Measurements from ENCODE around the gene USP44. TPM values are rescaled to one million over a fixed set of nuclear protein-coding genes. Genes with fewer than 3 reads are reported as not detected.
"Not testable (repeated sequence)": the region's sequence is repeated elsewhere in the genome, so short reads cannot be mapped to it uniquely, and the experiment has no call there.

Gene USP44
- polyA plus RNA-seq (ENCODE audit: insufficient read depth in 1 of 5, insufficient read length in 5 of 5, low replicate concordance in 1 of 5) = 1 to 10 TPM; 2.5 to 4.7 (median 4.1) TPM
- long read RNA-seq, donor 1, partial matches to known transcripts = 0 of 3 reads
- long read RNA-seq, donor 1, other reads (novel, unspliced or antisense) = 0 of 3 reads
- long read RNA-seq, donor 2, partial matches to known transcripts = 0 of 1 reads
- long read RNA-seq, donor 2, other reads (novel, unspliced or antisense) = 0 of 1 reads
- long read RNA-seq, donor 3 = 0 reads
- long read RNA-seq, donor 4, partial matches to known transcripts = 0 of 1 reads
- long read RNA-seq, donor 4, other reads (novel, unspliced or antisense) = 0 of 1 reads
- long read RNA-seq, donor 5 = 0 reads
- long read RNA-seq, donor 6 = 0 reads
- long read RNA-seq, donor 7 = 0 reads
- long read RNA-seq, donor 8, partial matches to known transcripts = 0 of 1 reads
- long read RNA-seq, donor 8, other reads (novel, unspliced or antisense) = 0 of 1 reads

GRCh38 chr12:95551305-95551704, at the start of gene USP44:
Gene USP44, minus strand, starts transcription at chr12:95551476. Its CDS starts 17,220 bp downstream, at chr12:95534256.
- no peak for DNase-seq

- DNase-seq = no peak
Observed at GRCh38 chr12:95600567-95600966, 49.3 kb upstream of the USP44 start.

GRCh38 chr12:95599880-95600279, 48.6 kb upstream of the USP44 start:
- no peak for DNase-seq

GRCh38 chr12:95594136-95594535, 42.9 kb upstream of the USP44 start:
- DNase-seq = no peak

- DNase-seq = no peak
Observed at GRCh38 chr12:95593266-95593871, 42.1 kb upstream of the USP44 start.

GRCh38 chr12:95591731-95592130, 40.5 kb upstream of the USP44 start:
- DNase-seq = no peak

- DNase-seq = no peak
Observed at GRCh38 chr12:95590775-95591174, 39.5 kb upstream of the USP44 start.

GRCh38 chr12:95583933-95584332, 32.7 kb upstream of the USP44 start:
- DNase-seq = no peak

- peak; percentile 15 to 28 for DNase-seq
Observed at GRCh38 chr12:95582230-95583058, 31.2 kb upstream of the USP44 start.

- no peak for DNase-seq
Observed at GRCh38 chr12:95577820-95578219, 26.5 kb upstream of the USP44 start.

GRCh38 chr12:95574799-95575452, 23.6 kb upstream of the USP44 start:
- peak in 1 of 2 donors; percentile 22 for DNase-seq

- no peak for DNase-seq
Observed at GRCh38 chr12:95573951-95574576, 22.8 kb upstream of the USP44 start.

- DNase-seq = no peak
Observed at GRCh38 chr12:95571369-95571768, 20.1 kb upstream of the USP44 start.

GRCh38 chr12:95568045-95568444, 16.8 kb upstream of the USP44 start:
- not testable (repeated sequence) for DNase-seq

- DNase-seq = no peak
Observed at GRCh38 chr12:95557625-95558024, 6.3 kb upstream of the USP44 start.

GRCh38 chr12:95554532-95555071, 3.3 kb upstream of the USP44 start:
- no peak for DNase-seq

GRCh38 chr12:95553197-95553943, 2.1 kb upstream of the USP44 start:
- no peak for DNase-seq

GRCh38 chr12:95551913-95552516, 739 bp upstream of the USP44 start:
- DNase-seq = no peak

- DNase-seq = no peak
Observed at GRCh38 chr12:95549392-95550084, 1.7 kb downstream of the USP44 start.

Data from right lung (tissue), 10 donors.